NCI-H524 treated with DMSO at 0.1 percent for 48 hours (cell line): ENCODE measurements around the gene SLC15A4.

Source experiments
- DNase-seq: peaks from one replicate; lab custom pipeline; 2025; lab: John Stamatoyannopoulos, UW

SLC15A4 gene

DNA sequence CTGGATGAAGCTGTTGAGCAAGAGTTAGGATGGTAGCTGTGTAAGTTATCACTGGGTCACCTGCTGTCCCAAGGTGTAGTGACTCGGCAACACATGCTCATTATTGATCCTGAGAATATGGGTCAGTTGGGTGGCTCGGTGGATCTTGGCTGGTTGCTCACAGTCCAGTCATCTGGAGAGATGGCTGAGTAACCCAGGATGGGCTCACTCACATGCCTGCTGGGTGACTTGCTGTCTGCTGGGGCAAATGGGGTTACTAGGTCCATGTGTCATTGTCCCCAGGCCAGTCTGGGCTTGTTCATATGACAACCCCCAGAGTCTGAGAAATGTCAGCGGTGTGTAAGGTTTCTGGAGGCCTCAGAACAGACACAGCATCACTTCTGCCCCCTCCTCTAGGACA, 69.5 kb downstream of the SLC15A4 start:
- no peak for DNase-seq

DNA sequence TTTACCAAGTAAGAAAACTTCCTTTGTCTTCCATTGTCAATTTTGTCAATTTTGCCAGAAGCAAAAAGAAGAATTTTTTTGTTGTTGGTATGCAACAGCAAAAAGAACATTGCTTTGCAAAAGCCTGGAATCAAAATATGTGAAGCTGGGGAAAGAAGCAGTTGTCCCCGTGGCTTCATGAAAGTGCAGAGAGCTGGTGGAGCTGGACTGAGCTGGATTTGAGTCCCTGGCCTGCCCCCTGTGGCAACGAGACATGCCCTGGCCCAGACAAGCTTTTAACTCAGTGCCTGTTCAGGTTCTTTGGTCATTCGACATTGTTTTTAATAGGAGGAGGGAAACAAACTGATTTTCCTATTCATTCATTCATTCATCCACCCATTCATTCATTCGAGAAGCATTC, 70.3 kb downstream of the SLC15A4 start:
- DNase-seq, result no peak

DNA sequence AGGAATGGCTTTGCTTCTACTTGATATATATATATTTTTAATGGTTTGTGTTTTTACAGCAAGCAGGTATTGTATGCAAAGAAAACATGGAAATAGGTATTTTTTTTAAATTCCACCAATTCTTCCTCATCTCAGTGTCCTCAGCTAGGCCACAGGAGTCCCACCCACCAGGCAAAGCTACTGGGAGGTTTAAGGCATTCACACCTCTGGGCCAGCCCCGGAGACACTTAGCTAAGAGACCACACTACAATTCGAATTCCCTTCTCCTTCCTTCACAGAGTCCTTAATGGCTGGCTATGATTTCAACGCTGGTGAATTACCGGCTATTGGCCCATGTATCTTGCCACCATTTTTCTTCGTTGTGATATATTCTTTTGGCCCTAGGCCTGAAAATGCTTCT, 71.4 kb downstream of the SLC15A4 start:
- no peak for DNase-seq

DNA sequence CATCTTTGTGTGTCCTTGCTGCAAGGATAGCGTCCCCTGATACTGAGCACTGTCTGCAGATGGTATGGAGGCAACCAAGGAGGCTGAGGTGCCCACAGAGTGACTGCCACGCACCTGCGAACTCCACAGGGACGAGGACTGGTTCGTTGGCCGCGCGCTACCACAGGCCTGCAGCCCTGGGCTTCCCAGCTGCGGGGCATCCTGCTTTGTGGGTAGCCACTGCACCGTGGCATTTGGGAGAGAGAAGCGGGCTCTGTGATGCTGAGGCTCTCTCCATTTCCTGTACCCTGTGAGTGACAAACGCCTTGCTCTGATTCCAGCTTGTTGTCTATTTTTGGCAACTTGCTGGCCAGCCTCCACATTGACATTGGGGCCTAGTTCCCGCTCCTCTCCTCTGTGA, 76.3 kb downstream of the SLC15A4 start:
- no peak for DNase-seq

DNA sequence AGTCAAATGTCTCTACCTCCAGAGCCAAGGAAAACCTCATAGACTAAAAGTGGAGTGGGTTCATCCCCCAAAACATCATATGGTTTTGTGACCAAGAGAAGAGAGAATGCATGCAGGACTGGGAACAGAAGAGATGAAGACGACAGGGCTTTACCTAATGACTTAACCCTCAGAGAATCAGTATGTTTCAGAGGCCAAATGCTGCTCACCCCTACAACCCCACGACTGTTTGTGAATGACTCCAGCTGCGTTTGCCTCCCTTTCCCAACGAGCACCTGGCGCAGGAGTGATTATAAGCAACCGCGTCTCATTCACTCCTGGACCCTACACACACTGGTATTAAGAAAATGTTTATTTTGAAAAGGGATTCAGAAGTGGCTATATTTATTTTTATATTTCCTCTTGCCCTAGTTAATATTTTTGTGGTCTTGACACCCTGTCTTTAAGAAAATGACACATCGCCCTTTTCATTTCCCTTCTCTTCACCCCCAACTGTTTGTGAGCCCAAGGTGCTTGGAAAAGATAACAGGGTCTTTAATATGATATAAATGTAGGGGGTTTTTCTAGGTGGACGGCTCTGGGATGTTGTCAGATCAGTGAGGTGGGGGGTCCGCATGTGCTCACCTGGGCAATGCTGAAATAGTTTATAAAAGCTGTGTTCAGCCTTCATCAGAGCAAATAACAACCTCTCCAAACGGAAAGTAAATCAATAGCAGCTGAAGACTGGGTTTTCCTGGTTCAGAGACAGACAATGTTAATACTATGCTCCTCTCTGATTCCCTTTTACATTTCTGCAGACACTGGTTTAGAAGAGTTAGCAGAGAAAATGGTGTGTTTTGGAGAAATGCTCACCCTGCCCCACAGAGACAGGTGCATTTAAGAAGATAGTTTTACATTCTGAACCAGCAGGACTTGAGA, 77.7 kb downstream of the SLC15A4 start:
- DNase-seq, result no peak

DNA sequence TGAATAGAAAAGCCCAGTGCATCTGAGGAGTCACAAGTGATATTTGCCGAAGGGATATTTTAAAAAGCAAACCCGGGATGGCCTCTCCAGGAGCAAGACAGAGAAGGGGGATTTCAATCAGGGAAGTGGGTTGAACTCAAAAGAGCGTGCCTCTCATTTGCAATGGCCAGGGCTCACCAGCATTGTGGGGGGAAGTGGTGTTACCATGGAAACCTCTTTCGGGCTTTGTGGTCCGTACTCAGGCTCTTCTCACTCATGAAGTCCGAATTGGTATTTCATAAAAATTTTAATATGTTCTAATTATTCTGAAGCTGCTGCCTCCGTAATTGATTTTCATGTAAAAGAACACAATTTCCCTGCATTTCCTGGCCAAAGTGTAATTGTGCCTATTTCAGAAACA, 79.8 kb downstream of the SLC15A4 start:
- no peak for DNase-seq
